Activated T-cell treated with anti-CD3 and anti-CD28 coated beads, Interleukin-2, amount 50 U/mL, for 4 hours (primary cell): ENCODE data around the gene ADGRG6. TPM values are rescaled to one million over a fixed set of nuclear protein-coding genes. Genes with fewer than 3 reads are reported as not detected.

Experiments used
- ATAC-seq, 2 donors: fragments of 200-7000 bp; cut with Tn5 transposase; one replicate each; pipeline ENCODE4 v1.10.0; 2021
- DNase-seq: peaks from one replicate; pipeline ENCODE4 v3.0.0-alpha.2; 2020
- H3K27me3 Mint-ChIP-seq: one replicate; pipeline ENCODE4 v1.8.0; 2021; ENCODE audit warnings: low read depth, mixed read lengths
- H3K36me3 Mint-ChIP-seq: one replicate; pipeline ENCODE4 v1.8.0; 2022; ENCODE audit warnings: mixed read lengths; ENCODE audit not compliant: insufficient read depth
- H3K4me1 Mint-ChIP-seq: one replicate; pipeline ENCODE4 v1.8.0; 2021; ENCODE audit warnings: low read depth, mixed read lengths
- H3K4me3 Mint-ChIP-seq: one replicate; pipeline ENCODE4 v1.8.0; 2021; ENCODE audit warnings: mild to moderate bottlenecking, moderate library complexity, mixed read lengths
- H3K9me3 Mint-ChIP-seq: one replicate; pipeline ENCODE4 v1.8.0; 2021; ENCODE audit warnings: mixed read lengths
- total RNA-seq, 3 donors: library from RNA; stranded (reverse); gene quantifications; one replicate each; pipeline ENCODE4 v1.2.1, GENCODE V29; 2021

The ADGRG6 gene
- total RNA-seq, 3 donors from 2014 or later = 0.22 to 0.43 (median 0.37) TPM

- H3K27me3 Mint-ChIP-seq = peaks cover 5% of the 10 kb centered on the region
- no peak for DNase-seq
Measured at GRCh38 chr6:142399739-142400138, 97.9 kb downstream of the ADGRG6 start.

GRCh38 chr6:142400495-142400894 is 98.7 kb downstream of the ADGRG6 start:
- H3K9me3 Mint-ChIP-seq = no peaks in the 10 kb centered on the region
- no peaks in the 10 kb centered on the region for H3K36me3 Mint-ChIP-seq
- peaks cover 6% of the 10 kb centered on the region for H3K27me3 Mint-ChIP-seq
- no peak overlapping the region for H3K4me3 Mint-ChIP-seq
- ATAC-seq = no peak
- peaks cover 12% of the 10 kb centered on the region for H3K4me1 Mint-ChIP-seq
- DNase-seq = no peak

More at GRCh38 chr6:142399739-142400138, 97.9 kb downstream of the ADGRG6 start:
- no peak overlapping the region for H3K4me3 Mint-ChIP-seq
- no peaks in the 10 kb centered on the region for H3K9me3 Mint-ChIP-seq
- no peak for ATAC-seq
- no peaks in the 10 kb centered on the region for H3K36me3 Mint-ChIP-seq
- H3K4me1 Mint-ChIP-seq = peaks cover 19% of the 10 kb centered on the region

GRCh38 chr6:142401838-142402237 is 100.0 kb downstream of the ADGRG6 start:
- Mint-ChIP-seq H3K4me1 (peaks cover 4% of the 10 kb centered on the region), H3K27me3 (peaks cover 6% of the 10 kb centered on the region), H3K36me3 (no peaks in the 10 kb centered on the region)

GRCh38 chr6:142404751-142405150 is 102.9 kb downstream of the ADGRG6 start:
- Mint-ChIP-seq H3K9me3 (no peaks in the 10 kb centered on the region), H3K27me3 (peaks cover 3% of the 10 kb centered on the region), H3K36me3 (no peaks in the 10 kb centered on the region), H3K4me3 (no peak overlapping the region), H3K4me1 (peaks cover 21% of the 10 kb centered on the region)
- no peak for DNase-seq
- no peak for ATAC-seq

More at GRCh38 chr6:142401838-142402237, 100.0 kb downstream of the ADGRG6 start:
- no peak for ATAC-seq
- Mint-ChIP-seq H3K4me3 (no peak overlapping the region), H3K9me3 (no peaks in the 10 kb centered on the region)
- DNase-seq = no peak

- Mint-ChIP-seq H3K4me1 (peaks cover 22% of the 10 kb centered on the region), H3K9me3 (no peaks in the 10 kb centered on the region), H3K27me3 (peaks cover 3% of the 10 kb centered on the region), H3K4me3 (no peak overlapping the region), H3K36me3 (no peaks in the 10 kb centered on the region)
- no peak for DNase-seq
- ATAC-seq = no peak
Measured at GRCh38 chr6:142406131-142406530, 104.3 kb downstream of the ADGRG6 start.

GRCh38 chr6:142407685-142408273 is 106.0 kb downstream of the ADGRG6 start:
- ATAC-seq (no peak), DNase-seq (no peak)
- Mint-ChIP-seq H3K4me1 (peaks cover 22% of the 10 kb centered on the region), H3K9me3 (no peaks in the 10 kb centered on the region), H3K36me3 (no peaks in the 10 kb centered on the region), H3K4me3 (no peak overlapping the region), H3K27me3 (peaks cover 3% of the 10 kb centered on the region)

- Mint-ChIP-seq H3K4me1 (peaks cover 22% of the 10 kb centered on the region), H3K36me3 (no peaks in the 10 kb centered on the region), H3K4me3 (no peak overlapping the region), H3K27me3 (peaks cover 3% of the 10 kb centered on the region), H3K9me3 (no peaks in the 10 kb centered on the region)
- no peak for ATAC-seq
- DNase-seq = no peak
Measured at GRCh38 chr6:142408409-142408808, 106.6 kb downstream of the ADGRG6 start.

- no peak for DNase-seq
- peak; percentile 21 to 27 for ATAC-seq
- Mint-ChIP-seq H3K4me1 (peaks cover 23% of the 10 kb centered on the region), H3K36me3 (no peaks in the 10 kb centered on the region), H3K4me3 (no peak overlapping the region), H3K9me3 (no peaks in the 10 kb centered on the region), H3K27me3 (peaks cover under 1% of the 10 kb centered on the region)
Measured at GRCh38 chr6:142409794-142410193, 108.0 kb downstream of the ADGRG6 start.

- Mint-ChIP-seq H3K36me3 (no peaks in the 10 kb centered on the region), H3K4me3 (no peak overlapping the region), H3K9me3 (no peaks in the 10 kb centered on the region), H3K4me1 (peaks cover 23% of the 10 kb centered on the region), H3K27me3 (no peaks in the 10 kb centered on the region)
- no peak for DNase-seq
- ATAC-seq = no peak
Measured at GRCh38 chr6:142411145-142411544, 109.3 kb downstream of the ADGRG6 start.

- no peak overlapping the region for H3K4me3 Mint-ChIP-seq
- H3K9me3 Mint-ChIP-seq = no peaks in the 10 kb centered on the region
- H3K27me3 Mint-ChIP-seq = no peaks in the 10 kb centered on the region
- DNase-seq (no peak), ATAC-seq (no peak)
- no peaks in the 10 kb centered on the region for H3K36me3 Mint-ChIP-seq
- peaks cover 23% of the 10 kb centered on the region for H3K4me1 Mint-ChIP-seq
Measured at GRCh38 chr6:142412241-142412640, 110.4 kb downstream of the ADGRG6 start.

- no peaks in the 10 kb centered on the region for H3K36me3 Mint-ChIP-seq
Measured at GRCh38 chr6:142412658-142413057, 110.9 kb downstream of the ADGRG6 start.

GRCh38 chr6:142413111-142413510 is 111.3 kb downstream of the ADGRG6 start:
- Mint-ChIP-seq H3K27me3 (no peaks in the 10 kb centered on the region), H3K36me3 (no peaks in the 10 kb centered on the region), H3K4me3 (no peak overlapping the region), H3K9me3 (no peaks in the 10 kb centered on the region), H3K4me1 (peaks cover 18% of the 10 kb centered on the region)
- DNase-seq = no peak
- no peak for ATAC-seq

More at GRCh38 chr6:142412658-142413057, 110.9 kb downstream of the ADGRG6 start:
- no peaks in the 10 kb centered on the region for H3K9me3 Mint-ChIP-seq
- DNase-seq (no peak), ATAC-seq (no peak)
- no peak overlapping the region for H3K4me3 Mint-ChIP-seq
- peaks cover 23% of the 10 kb centered on the region for H3K4me1 Mint-ChIP-seq
- no peaks in the 10 kb centered on the region for H3K27me3 Mint-ChIP-seq

- DNase-seq (no peak), ATAC-seq (no peak)
- H3K36me3 Mint-ChIP-seq = no peaks in the 10 kb centered on the region
- no peaks in the 10 kb centered on the region for H3K9me3 Mint-ChIP-seq
- peaks cover 11% of the 10 kb centered on the region for H3K4me1 Mint-ChIP-seq
- H3K27me3 Mint-ChIP-seq = peaks cover 4% of the 10 kb centered on the region
- H3K4me3 Mint-ChIP-seq = no peak overlapping the region
Measured at GRCh38 chr6:142414462-142415250, 112.8 kb downstream of the ADGRG6 start.

- Mint-ChIP-seq H3K36me3 (no peaks in the 10 kb centered on the region), H3K9me3 (no peaks in the 10 kb centered on the region), H3K4me3 (no peak overlapping the region), H3K27me3 (peaks cover 4% of the 10 kb centered on the region), H3K4me1 (peaks cover 5% of the 10 kb centered on the region)
- peak; percentile 27 to 28 for ATAC-seq
- DNase-seq = no peak
Measured at GRCh38 chr6:142416179-142416578, 114.4 kb downstream of the ADGRG6 start.

GRCh38 chr6:142416686-142417085 is 114.9 kb downstream of the ADGRG6 start:
- Mint-ChIP-seq H3K4me1 (peaks cover 5% of the 10 kb centered on the region), H3K27me3 (peaks cover 4% of the 10 kb centered on the region), H3K36me3 (no peaks in the 10 kb centered on the region), H3K4me3 (no peak overlapping the region), H3K9me3 (no peaks in the 10 kb centered on the region)
- no peak for DNase-seq
- ATAC-seq = no peak
